Esophagus squamous epithelium (tissue), 4 donors: ENCODE results near the gene DLX3.

Source experiments
- POLR2A ChIP-seq, 4 donors: fragments of 450-650 bp; IDR thresholded peaks; one replicate each; pipeline ENCODE4 v1.6.1; 2017; ENCODE audit warnings: antibody characterized with exemption in 4 of 4, mild to moderate bottlenecking in 4 of 4, moderate library complexity in 3 of 4
- TF ChIP-seq, protein P1 (sequence below), 6 experiments: fragments of 450-650 bp in 4 of 6; fragments of 200-600 bp in 2 of 6; sonication (generic) in 2 of 6; IDR thresholded peaks; one replicate each; pipeline ENCODE4 v1.5.1; 2016 to 2019; ENCODE audit warnings: antibody characterized with exemption in 6 of 6, mild to moderate bottlenecking in 4 of 6, moderate library complexity in 4 of 6

GRCh38 chr17:49984776-49985175 lies 10.2 kb downstream of the DLX3 start:
- TF ChIP-seq, protein P1, sequence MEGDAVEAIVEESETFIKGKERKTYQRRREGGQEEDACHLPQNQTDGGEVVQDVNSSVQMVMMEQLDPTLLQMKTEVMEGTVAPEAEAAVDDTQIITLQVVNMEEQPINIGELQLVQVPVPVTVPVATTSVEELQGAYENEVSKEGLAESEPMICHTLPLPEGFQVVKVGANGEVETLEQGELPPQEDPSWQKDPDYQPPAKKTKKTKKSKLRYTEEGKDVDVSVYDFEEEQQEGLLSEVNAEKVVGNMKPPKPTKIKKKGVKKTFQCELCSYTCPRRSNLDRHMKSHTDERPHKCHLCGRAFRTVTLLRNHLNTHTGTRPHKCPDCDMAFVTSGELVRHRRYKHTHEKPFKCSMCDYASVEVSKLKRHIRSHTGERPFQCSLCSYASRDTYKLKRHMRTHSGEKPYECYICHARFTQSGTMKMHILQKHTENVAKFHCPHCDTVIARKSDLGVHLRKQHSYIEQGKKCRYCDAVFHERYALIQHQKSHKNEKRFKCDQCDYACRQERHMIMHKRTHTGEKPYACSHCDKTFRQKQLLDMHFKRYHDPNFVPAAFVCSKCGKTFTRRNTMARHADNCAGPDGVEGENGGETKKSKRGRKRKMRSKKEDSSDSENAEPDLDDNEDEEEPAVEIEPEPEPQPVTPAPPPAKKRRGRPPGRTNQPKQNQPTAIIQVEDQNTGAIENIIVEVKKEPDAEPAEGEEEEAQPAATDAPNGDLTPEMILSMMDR (IDR thresholded peaks at IDR 0.05) = no peak
- no peak for TF ChIP-seq POLR2A (IDR thresholded peaks at IDR 0.05)
